ENCODE results near the gene GUSB. TPM values are rescaled to one million over a fixed set of nuclear protein-coding genes. Genes with fewer than 3 reads are reported as not detected.

Gene GUSB
- total RNA-seq, 1 experiment from 2014 or later: 65.6 TPM

- Histone ChIP-seq H3K27me3 (replicated peaks; ENCODE audit: insufficient read depth, low read depth, low read length, poor library complexity) (no peaks in the 10 kb centered on the region), H3K4me3 (ENCODE audit: low read depth, low read length, poor library complexity, severe bottlenecking) (no peak overlapping the region), H3K9me3 (ENCODE audit: low read depth, low read length, poor library complexity, severe bottlenecking) (no peaks in the 10 kb centered on the region), H3K27ac (ENCODE audit: low read depth, low read length, poor library complexity, severe bottlenecking) (no peak overlapping the region), H3K36me3 (ENCODE audit: insufficient read depth, low read length, poor library complexity, severe bottlenecking) (peaks cover 61% of the 10 kb centered on the region), H3K4me1 (ENCODE audit: insufficient read depth, low read length, poor library complexity, severe bottlenecking) (no peaks in the 10 kb centered on the region)
- DNase-seq (ENCODE audit: low spot score): no peak
- no peak for TF ChIP-seq CTCF (conservative IDR thresholded peaks at IDR 0.05; ENCODE audit: low read depth, low read length)
- no peak for TF ChIP-seq EZH2 (IDR thresholded peaks at IDR 0.05; ENCODE audit: borderline replicate concordance, low read depth, low read length, poor library complexity, severe bottlenecking)
- POLR2A ChIA-PET (ENCODE audit: low non-redundant PET): interaction anchor here (0.6 kb wide), 2 partner anchors 159 to 1260 kb away, joined by 3 to 4 read pairs; no protein-coding TSS in a partner anchor
- BruUV-seq (replicated peaks): no TSS peak
- intact Hi-C loops (cut with micrococcal nuclease; ENCODE audit: unreplicated experiment): no loop called here
- CTCF ChIA-PET: no interaction called here
Observed at GRCh38 chr7:65975814-65976445, 6.1 kb downstream of the GUSB start.

GRCh38 chr7:65974876-65975275 is 7.1 kb downstream of the GUSB start:
- intact Hi-C loops (cut with micrococcal nuclease; ENCODE audit: unreplicated experiment): no loop called here
- Histone ChIP-seq H3K36me3 (ENCODE audit: insufficient read depth, low read length, poor library complexity, severe bottlenecking) (peaks cover 64% of the 10 kb centered on the region), H3K9me3 (ENCODE audit: low read depth, low read length, poor library complexity, severe bottlenecking) (no peaks in the 10 kb centered on the region), H3K27me3 (replicated peaks; ENCODE audit: insufficient read depth, low read depth, low read length, poor library complexity) (no peaks in the 10 kb centered on the region), H3K4me1 (ENCODE audit: insufficient read depth, low read length, poor library complexity, severe bottlenecking) (no peaks in the 10 kb centered on the region), H3K27ac (ENCODE audit: low read depth, low read length, poor library complexity, severe bottlenecking) (no peak overlapping the region), H3K4me3 (ENCODE audit: low read depth, low read length, poor library complexity, severe bottlenecking) (no peak overlapping the region)
- BruUV-seq (replicated peaks): no TSS peak
- ChIA-PET POLR2A (ENCODE audit: low non-redundant PET) (no interaction called here), CTCF (no interaction called here)
- no peak for DNase-seq (ENCODE audit: low spot score)
- TF ChIP-seq EZH2 (IDR thresholded peaks at IDR 0.05; ENCODE audit: borderline replicate concordance, low read depth, low read length, poor library complexity, severe bottlenecking) (no peak), CTCF (conservative IDR thresholded peaks at IDR 0.05; ENCODE audit: low read depth, low read length) (no peak)

- intact Hi-C loops (cut with micrococcal nuclease; ENCODE audit: unreplicated experiment): no loop called here
- Histone ChIP-seq H3K27ac (ENCODE audit: low read depth, low read length, poor library complexity, severe bottlenecking) (no peak overlapping the region), H3K36me3 (ENCODE audit: insufficient read depth, low read length, poor library complexity, severe bottlenecking) (peaks cover 66% of the 10 kb centered on the region), H3K9me3 (ENCODE audit: low read depth, low read length, poor library complexity, severe bottlenecking) (no peaks in the 10 kb centered on the region), H3K4me3 (ENCODE audit: low read depth, low read length, poor library complexity, severe bottlenecking) (no peak overlapping the region), H3K27me3 (replicated peaks; ENCODE audit: insufficient read depth, low read depth, low read length, poor library complexity) (no peaks in the 10 kb centered on the region), H3K4me1 (ENCODE audit: insufficient read depth, low read length, poor library complexity, severe bottlenecking) (no peaks in the 10 kb centered on the region)
- DNase-seq (ENCODE audit: low spot score): no peak
- no peak for TF ChIP-seq CTCF (conservative IDR thresholded peaks at IDR 0.05; ENCODE audit: low read depth, low read length)
- no peak for TF ChIP-seq EZH2 (IDR thresholded peaks at IDR 0.05; ENCODE audit: borderline replicate concordance, low read depth, low read length, poor library complexity, severe bottlenecking)
- POLR2A ChIA-PET (ENCODE audit: low non-redundant PET): no interaction called here
- BruUV-seq (replicated peaks): no TSS peak
- CTCF ChIA-PET: no interaction called here
Observed at GRCh38 chr7:65974191-65974801, 7.7 kb downstream of the GUSB start.

Measured in A673 (cell line).